ENCODE data around the gene BPI. TPM values are rescaled to one million over a fixed set of nuclear protein-coding genes. Genes with fewer than 3 reads are reported as not detected.

The BPI gene
- total RNA-seq, 2 experiments from 2014 or later, result not detected

- Histone ChIP-seq H3K9me2 (ENCODE audit: insufficient read depth, low read length) (no peaks in the 10 kb centered on the region), H3K4me2 (ENCODE audit: low read length) (no peak overlapping the region), H3K36me3 (ENCODE audit: insufficient read depth, low read length) (no peaks in the 10 kb centered on the region), H3K79me2 (ENCODE audit: insufficient read depth, low read depth, low read length) (no peaks in the 10 kb centered on the region), H3K9me3 (ENCODE audit: low read length) (no peaks in the 10 kb centered on the region), H2AFZ (ENCODE audit: low read length) (no peak overlapping the region), H3K4me3 (ENCODE audit: low read depth, low read length, poor library complexity, severe bottlenecking) (no peak overlapping the region), H4K20me1 (ENCODE audit: insufficient read depth, low read length) (no peaks in the 10 kb centered on the region), H3K27ac (ENCODE audit: low read depth, low read length, poor library complexity, severe bottlenecking) (no peak overlapping the region), H3K4me1 (ENCODE audit: insufficient read depth, low read length, poor library complexity, severe bottlenecking) (no peaks in the 10 kb centered on the region)
- BruUV-seq (replicated peaks), result no TSS peak
- ChIA-PET POLR2A (no interaction called here), CTCF (ENCODE audit: unreplicated experiment) (no interaction called here)
- no peak for TF ChIP-seq EZH2phosphoT487 (IDR thresholded peaks at IDR 0.05; ENCODE audit: borderline replicate concordance, low read depth, low read length)
- no peak for TF ChIP-seq CTCF (conservative IDR thresholded peaks at IDR 0.05; ENCODE audit: low read length)
- no peak for DNase-seq (ENCODE audit: low spot score)
- intact Hi-C loops (cut with micrococcal nuclease; ENCODE audit: unreplicated experiment), result no loop called here
Observed at GRCh38 chr20:38296433-38296832, 7.5 kb upstream of the BPI start.

- Histone ChIP-seq H3K79me2 (ENCODE audit: insufficient read depth, low read depth, low read length) (no peaks in the 10 kb centered on the region), H4K20me1 (ENCODE audit: insufficient read depth, low read length) (no peaks in the 10 kb centered on the region), H3K9me2 (ENCODE audit: insufficient read depth, low read length) (no peaks in the 10 kb centered on the region), H3K27ac (ENCODE audit: low read depth, low read length, poor library complexity, severe bottlenecking) (no peak overlapping the region), H3K4me2 (ENCODE audit: low read length) (no peak overlapping the region), H3K4me3 (ENCODE audit: low read depth, low read length, poor library complexity, severe bottlenecking) (no peak overlapping the region), H3K9me3 (ENCODE audit: low read length) (no peaks in the 10 kb centered on the region), H3K36me3 (ENCODE audit: insufficient read depth, low read length) (no peaks in the 10 kb centered on the region), H2AFZ (ENCODE audit: low read length) (no peak overlapping the region), H3K4me1 (ENCODE audit: insufficient read depth, low read length, poor library complexity, severe bottlenecking) (no peaks in the 10 kb centered on the region)
- TF ChIP-seq CTCF (conservative IDR thresholded peaks at IDR 0.05; ENCODE audit: low read length), result no peak
- no peak for TF ChIP-seq EZH2phosphoT487 (IDR thresholded peaks at IDR 0.05; ENCODE audit: borderline replicate concordance, low read depth, low read length)
- no TSS peak for BruUV-seq (replicated peaks)
- no peak for DNase-seq (ENCODE audit: low spot score)
- intact Hi-C loops (cut with micrococcal nuclease; ENCODE audit: unreplicated experiment), result no loop called here
- ChIA-PET CTCF (ENCODE audit: unreplicated experiment) (no interaction called here), POLR2A (interaction anchor here (1.2 kb wide), 1 partner anchor 27 kb away, joined by 3 read pairs; no protein-coding TSS in a partner anchor)
Observed at GRCh38 chr20:38297916-38298674, 5.9 kb upstream of the BPI start.

- Histone ChIP-seq H2AFZ (ENCODE audit: low read length) (no peak overlapping the region), H3K4me1 (ENCODE audit: insufficient read depth, low read length, poor library complexity, severe bottlenecking) (no peaks in the 10 kb centered on the region), H3K36me3 (ENCODE audit: insufficient read depth, low read length) (no peaks in the 10 kb centered on the region), H3K4me2 (ENCODE audit: low read length) (no peak overlapping the region), H3K79me2 (ENCODE audit: insufficient read depth, low read depth, low read length) (no peaks in the 10 kb centered on the region), H3K9me2 (ENCODE audit: insufficient read depth, low read length) (no peaks in the 10 kb centered on the region), H3K4me3 (ENCODE audit: low read depth, low read length, poor library complexity, severe bottlenecking) (no peak overlapping the region), H3K27ac (ENCODE audit: low read depth, low read length, poor library complexity, severe bottlenecking) (no peak overlapping the region), H4K20me1 (ENCODE audit: insufficient read depth, low read length) (no peaks in the 10 kb centered on the region), H3K9me3 (ENCODE audit: low read length) (no peaks in the 10 kb centered on the region)
- no peak for DNase-seq (ENCODE audit: low spot score)
- BruUV-seq (replicated peaks), result no TSS peak
- ChIA-PET CTCF (ENCODE audit: unreplicated experiment) (interaction anchor here (0.6 kb wide), 1 partner anchor 76 kb away, joined by 3 read pairs; no protein-coding TSS in a partner anchor), POLR2A (interaction anchor here (1.2 kb wide), 1 partner anchor 27 kb away, joined by 3 read pairs; no protein-coding TSS in a partner anchor)
- intact Hi-C loops (cut with micrococcal nuclease; ENCODE audit: unreplicated experiment), result no loop called here
- no peak for TF ChIP-seq CTCF (conservative IDR thresholded peaks at IDR 0.05; ENCODE audit: low read length)
- no peak for TF ChIP-seq EZH2phosphoT487 (IDR thresholded peaks at IDR 0.05; ENCODE audit: borderline replicate concordance, low read depth, low read length)
Observed at GRCh38 chr20:38298768-38299288, 5.1 kb upstream of the BPI start.

Measured in OCI-LY7 (cell line).